Measurements from ENCODE around the gene RAD21L1.

DNA sequence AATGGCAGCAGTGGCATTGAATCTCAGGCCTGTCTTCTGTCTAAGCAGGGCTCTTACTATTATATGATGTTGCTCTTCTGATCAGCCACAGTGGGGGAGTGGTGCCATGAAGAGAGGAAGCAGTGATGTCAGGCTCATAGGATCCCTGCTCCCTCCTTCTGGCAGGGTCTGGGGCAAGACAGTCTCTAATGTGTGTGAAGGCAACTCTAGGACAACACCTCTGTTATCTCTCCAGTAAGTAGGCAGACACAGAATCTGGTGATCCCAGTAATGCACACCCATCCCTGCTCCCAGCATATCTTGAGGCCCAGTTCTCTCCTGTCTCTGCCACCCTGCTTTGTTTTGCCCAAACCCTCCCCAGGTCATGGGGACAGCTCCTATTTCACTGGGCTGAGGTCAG is 13.8 kb upstream of the RAD21L1 start:
- TF ChIP-seq, protein P1, sequence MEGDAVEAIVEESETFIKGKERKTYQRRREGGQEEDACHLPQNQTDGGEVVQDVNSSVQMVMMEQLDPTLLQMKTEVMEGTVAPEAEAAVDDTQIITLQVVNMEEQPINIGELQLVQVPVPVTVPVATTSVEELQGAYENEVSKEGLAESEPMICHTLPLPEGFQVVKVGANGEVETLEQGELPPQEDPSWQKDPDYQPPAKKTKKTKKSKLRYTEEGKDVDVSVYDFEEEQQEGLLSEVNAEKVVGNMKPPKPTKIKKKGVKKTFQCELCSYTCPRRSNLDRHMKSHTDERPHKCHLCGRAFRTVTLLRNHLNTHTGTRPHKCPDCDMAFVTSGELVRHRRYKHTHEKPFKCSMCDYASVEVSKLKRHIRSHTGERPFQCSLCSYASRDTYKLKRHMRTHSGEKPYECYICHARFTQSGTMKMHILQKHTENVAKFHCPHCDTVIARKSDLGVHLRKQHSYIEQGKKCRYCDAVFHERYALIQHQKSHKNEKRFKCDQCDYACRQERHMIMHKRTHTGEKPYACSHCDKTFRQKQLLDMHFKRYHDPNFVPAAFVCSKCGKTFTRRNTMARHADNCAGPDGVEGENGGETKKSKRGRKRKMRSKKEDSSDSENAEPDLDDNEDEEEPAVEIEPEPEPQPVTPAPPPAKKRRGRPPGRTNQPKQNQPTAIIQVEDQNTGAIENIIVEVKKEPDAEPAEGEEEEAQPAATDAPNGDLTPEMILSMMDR (IDR thresholded peaks at IDR 0.05; ENCODE audit: poor library complexity), result no peak
- TF ChIP-seq EZH2 (IDR thresholded peaks at IDR 0.05; ENCODE audit: borderline replicate concordance) (no peak), EZH2phosphoT487 (IDR thresholded peaks at IDR 0.05; ENCODE audit: low read depth, severe bottlenecking, unreplicated experiment) (no peak)
